ENCODE data around the gene WDFY4. TPM values are rescaled to one million over a fixed set of nuclear protein-coding genes. Genes with fewer than 3 reads are reported as not detected.

Gene WDFY4
- polyA plus RNA-seq, 1 donor (not counting 4 experiments of a cell fraction or from before 2014, with no cell fraction given), result 0.04 TPM

- no peaks in the 10 kb centered on the region for H3K9me1 ChIP-seq (ENCODE audit: control insufficient read depth, extremely low read depth, insufficient read depth, low read length)
- no peak overlapping the region for H3K9ac ChIP-seq (ENCODE audit: control insufficient read depth, extremely low read depth, insufficient read depth, low read length)
- H3K27ac ChIP-seq (ENCODE audit: control insufficient read depth, insufficient read depth, low read length), result no peak overlapping the region
- no peaks in the 10 kb centered on the region for H3K9me3 ChIP-seq (ENCODE audit: control insufficient read depth, low read depth, low read length)
- H3K36me3 ChIP-seq (ENCODE audit: control insufficient read depth in 2 of 2, extremely low read depth in 1 of 2, insufficient read depth in 2 of 2, low read length in 2 of 2), result no peaks in the 10 kb centered on the region
- H3K4me1 ChIP-seq (ENCODE audit: control insufficient read depth, extremely low read depth, insufficient read depth, low read length), result no peaks in the 10 kb centered on the region
- no peaks in the 10 kb centered on the region for H3K79me2 ChIP-seq (ENCODE audit: control insufficient read depth, insufficient read depth, low read length)
- H3K27me3 ChIP-seq (ENCODE audit: control insufficient read depth, extremely low read depth, insufficient read depth, low read length), result peaks cover 2% of the 10 kb centered on the region
- TF ChIP-seq CTCF (optimal IDR thresholded peaks at IDR 0.05 in 1 of 3, IDR thresholded peaks at IDR 0.05 in 1 of 3, conservative IDR thresholded peaks at IDR 0.05 in 1 of 3; ENCODE audit: extremely low read depth in 1 of 3, insufficient read depth in 2 of 3, low read length in 3 of 3) (no peak), EZH2 (IDR thresholded peaks at IDR 0.05; ENCODE audit: low read length) (no peak)
- no peak overlapping the region for H3K4me2 ChIP-seq (ENCODE audit: control insufficient read depth, extremely low read depth, insufficient read depth, low read depth, low read length)
- dilution Hi-C loops (cut with MboI; ENCODE audit: extremely low pct_ligation_motif_present, low sequenced_read_pairs), result no loop called here
- no peaks in the 10 kb centered on the region for H4K20me1 ChIP-seq (ENCODE audit: control insufficient read depth, extremely low read depth, insufficient read depth, low read length)
- H3K4me3 ChIP-seq (ENCODE audit: control insufficient read depth in 2 of 3, extremely low read depth in 1 of 3, insufficient read depth in 2 of 3, low read depth in 1 of 3, low read length in 3 of 3), result no peak overlapping the region
- FAIRE-seq, result no peak
- DNase-seq (ENCODE audit: low read depth, low spot score), result no peak
- H2AFZ ChIP-seq (ENCODE audit: control insufficient read depth, low read length), result no peak overlapping the region
Measured at GRCh38 chr10:48878091-48878490, 193.4 kb downstream of the WDFY4 start.

GRCh38 chr10:48879451-48879850, 194.8 kb downstream of the WDFY4 start:
- no peaks in the 10 kb centered on the region for H3K79me2 ChIP-seq (ENCODE audit: control insufficient read depth, insufficient read depth, low read length)
- dilution Hi-C loops (cut with MboI; ENCODE audit: extremely low pct_ligation_motif_present, low sequenced_read_pairs), result no loop called here
- TF ChIP-seq EZH2 (IDR thresholded peaks at IDR 0.05; ENCODE audit: low read length) (no peak), CTCF (optimal IDR thresholded peaks at IDR 0.05 in 1 of 3, IDR thresholded peaks at IDR 0.05 in 1 of 3, conservative IDR thresholded peaks at IDR 0.05 in 1 of 3; ENCODE audit: extremely low read depth in 1 of 3, insufficient read depth in 2 of 3, low read length in 3 of 3) (no peak)
- peaks cover 2% of the 10 kb centered on the region for H3K27me3 ChIP-seq (ENCODE audit: control insufficient read depth, extremely low read depth, insufficient read depth, low read length)
- H3K36me3 ChIP-seq (ENCODE audit: control insufficient read depth in 2 of 2, extremely low read depth in 1 of 2, insufficient read depth in 2 of 2, low read length in 2 of 2), result no peaks in the 10 kb centered on the region
- FAIRE-seq (no peak), DNase-seq (ENCODE audit: low read depth, low spot score) (no peak)
- no peak overlapping the region for H3K4me3 ChIP-seq (ENCODE audit: control insufficient read depth in 2 of 3, extremely low read depth in 1 of 3, insufficient read depth in 2 of 3, low read depth in 1 of 3, low read length in 3 of 3)
- no peak overlapping the region for H3K27ac ChIP-seq (ENCODE audit: control insufficient read depth, insufficient read depth, low read length)
- no peaks in the 10 kb centered on the region for H3K4me1 ChIP-seq (ENCODE audit: control insufficient read depth, extremely low read depth, insufficient read depth, low read length)
- H2AFZ ChIP-seq (ENCODE audit: control insufficient read depth, low read length), result no peak overlapping the region
- H3K9ac ChIP-seq (ENCODE audit: control insufficient read depth, extremely low read depth, insufficient read depth, low read length), result no peak overlapping the region
- no peaks in the 10 kb centered on the region for H3K9me1 ChIP-seq (ENCODE audit: control insufficient read depth, extremely low read depth, insufficient read depth, low read length)
- H3K4me2 ChIP-seq (ENCODE audit: control insufficient read depth, extremely low read depth, insufficient read depth, low read depth, low read length), result no peak overlapping the region
- no peaks in the 10 kb centered on the region for H4K20me1 ChIP-seq (ENCODE audit: control insufficient read depth, extremely low read depth, insufficient read depth, low read length)
- H3K9me3 ChIP-seq (ENCODE audit: control insufficient read depth, low read depth, low read length), result no peaks in the 10 kb centered on the region

All from keratinocyte (primary cell).